Stimulated activated CD4-positive, alpha-beta T cell treated with anti-CD3 and anti-CD28 coated beads, Interleukin-2, amount 100 ng/mL, for 4 hours (primary cell): ENCODE results near the gene PFKFB3.
"Not testable (repeated sequence)": the region's sequence is repeated elsewhere in the genome, so short reads cannot be mapped to it uniquely, and the experiment has no call there.

Source experiments
- DNase-seq: peaks from one replicate; pipeline ENCODE4 v3.0.0-alpha.2; 2020; ENCODE audit warnings: low read depth

The PFKFB3 gene

DNA sequence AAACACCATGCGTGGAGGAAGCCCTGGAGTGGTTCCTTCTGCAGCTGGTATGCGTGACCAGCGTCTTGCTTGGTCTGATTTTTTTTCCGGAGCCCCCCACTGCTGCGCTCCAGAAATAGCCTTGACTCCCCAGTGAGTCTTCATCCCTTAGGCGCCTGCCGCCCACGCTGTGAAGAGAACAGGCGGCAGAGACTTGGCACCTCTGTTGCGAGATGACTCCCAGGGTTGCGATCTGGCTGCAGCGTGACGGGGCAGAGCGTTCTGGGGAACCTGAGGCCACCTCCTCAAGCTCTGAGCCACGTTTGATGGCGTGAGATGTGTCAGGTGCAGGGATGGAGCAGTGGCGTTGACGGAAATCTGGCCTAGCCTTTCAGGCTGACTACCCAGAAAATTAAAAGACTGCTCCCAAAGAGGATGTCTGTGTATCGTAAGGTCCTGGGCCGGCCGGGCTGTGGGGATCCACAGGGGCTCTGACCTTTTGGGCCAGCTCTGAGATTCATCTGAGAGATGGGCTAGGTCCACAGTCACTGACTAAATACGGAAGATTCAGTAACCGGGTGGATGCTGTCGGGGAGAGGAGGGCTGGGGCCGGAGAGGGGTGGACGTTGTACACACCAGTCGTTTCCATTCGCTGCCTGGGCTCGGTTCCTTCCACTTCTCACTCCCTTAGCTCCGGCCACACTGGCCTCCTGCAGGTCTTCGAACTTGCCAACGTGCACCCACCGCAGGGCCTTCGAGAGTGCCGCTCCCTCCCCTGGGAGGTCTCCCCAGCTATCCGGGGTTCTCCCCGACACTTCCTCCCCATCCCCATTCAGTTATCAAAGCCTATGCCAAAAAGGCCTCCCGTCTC lies 33.8 kb downstream of the PFKFB3 start:
- DNase-seq: no peak

DNA sequence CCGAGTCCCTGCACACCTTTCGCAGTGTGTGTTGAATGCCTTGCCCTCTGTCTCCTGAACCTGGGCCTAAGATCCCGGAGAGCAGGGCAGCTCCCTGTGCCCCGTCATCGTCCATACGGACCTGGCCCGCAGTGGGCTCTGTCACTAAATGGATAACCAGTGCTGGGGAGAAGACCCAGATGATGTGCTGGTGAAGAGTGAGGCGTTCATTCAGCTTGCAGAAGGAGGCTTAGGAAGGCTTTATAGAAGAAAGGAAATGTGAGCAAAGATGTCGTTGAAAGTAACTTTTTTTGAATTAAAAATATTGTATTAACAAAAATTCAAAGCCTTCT lies 34.4 kb downstream of the PFKFB3 start:
- no peak for DNase-seq

DNA sequence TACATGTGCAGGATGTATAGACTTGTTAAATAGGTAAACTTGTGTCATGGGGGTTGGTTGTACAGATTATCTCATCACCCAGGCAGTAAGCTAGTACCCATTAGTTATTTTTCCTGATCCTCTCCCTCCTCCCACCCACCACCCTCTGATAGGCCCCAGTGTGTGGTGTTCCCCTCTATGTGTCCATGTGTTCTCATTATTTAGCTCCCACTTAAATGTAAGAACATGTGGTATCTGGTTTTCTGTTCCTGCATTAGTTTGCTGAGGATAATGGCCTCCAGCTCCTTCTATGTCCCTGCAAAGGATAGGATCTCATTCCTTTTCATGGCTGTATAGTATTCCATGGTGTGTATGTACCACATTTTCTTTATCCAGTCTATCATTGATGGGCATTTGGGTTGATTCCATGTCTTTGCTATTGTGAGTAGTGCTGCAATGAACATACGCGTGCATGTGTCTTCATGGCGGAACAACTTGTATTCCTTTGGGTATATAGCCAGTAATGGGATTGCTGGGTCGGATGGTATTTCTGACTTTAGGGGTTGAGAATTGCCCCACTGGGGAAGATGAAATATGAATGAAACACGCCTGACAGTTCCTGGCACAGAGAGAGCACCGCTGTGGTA lies 36.0 kb downstream of the PFKFB3 start:
- DNase-seq: not testable (repeated sequence)

DNA sequence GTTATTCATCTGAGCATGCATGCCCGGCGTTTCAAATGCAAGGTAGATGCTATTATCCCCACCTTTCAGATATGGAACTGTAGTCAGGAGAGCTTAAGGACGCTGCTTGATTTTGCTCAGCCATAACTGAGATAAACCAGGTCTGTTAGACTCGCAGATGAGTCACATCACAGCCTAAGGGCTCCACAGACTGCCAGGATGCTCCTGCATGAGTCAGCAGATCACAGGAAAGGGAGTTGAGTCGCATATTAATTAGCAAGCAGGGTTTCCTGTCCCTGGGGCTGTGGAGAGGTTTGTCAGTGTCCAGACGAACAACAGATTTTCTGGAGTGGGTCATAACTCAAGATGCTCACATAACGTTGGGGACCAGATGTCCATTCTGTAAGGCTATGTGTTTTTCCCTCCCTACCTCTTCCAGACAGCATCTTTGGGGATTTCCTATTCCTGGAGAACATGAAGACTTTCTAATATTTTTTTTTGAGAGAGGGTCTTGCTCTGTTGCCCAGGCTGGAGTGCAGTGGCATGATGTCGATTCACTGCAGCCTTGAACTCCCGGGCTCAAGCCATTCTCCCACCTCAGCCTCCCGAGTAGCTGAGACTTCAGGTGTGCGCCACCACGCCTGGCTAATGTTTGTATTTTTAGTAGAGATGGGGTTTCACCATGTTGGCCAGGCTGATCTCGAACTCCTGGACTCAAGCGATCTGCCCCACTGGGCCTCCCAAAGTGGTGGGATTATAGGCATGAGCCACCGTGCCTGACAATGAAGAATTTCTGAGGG lies 36.7 kb downstream of the PFKFB3 start:
- peak; percentile 72 for DNase-seq

DNA sequence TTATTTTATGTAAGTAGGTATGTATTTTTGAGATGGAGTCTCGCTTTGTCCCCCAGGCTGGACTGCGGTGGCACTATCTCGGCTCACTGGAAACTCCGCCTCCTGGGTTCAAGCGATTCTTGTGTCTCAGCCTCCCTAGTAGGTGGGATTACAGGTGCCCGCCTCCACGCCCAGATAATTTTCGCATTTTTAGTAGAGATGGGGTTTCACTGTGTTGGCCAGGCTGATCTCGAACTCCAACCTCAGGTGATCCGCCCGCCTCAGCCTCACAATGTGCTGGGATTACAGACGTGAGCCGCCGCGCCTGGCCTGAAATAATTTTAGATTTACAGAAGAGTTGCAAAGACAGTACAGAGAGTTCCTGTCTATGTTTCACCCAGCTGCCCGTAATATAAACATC lies 37.5 kb downstream of the PFKFB3 start:
- no peak for DNase-seq

DNA sequence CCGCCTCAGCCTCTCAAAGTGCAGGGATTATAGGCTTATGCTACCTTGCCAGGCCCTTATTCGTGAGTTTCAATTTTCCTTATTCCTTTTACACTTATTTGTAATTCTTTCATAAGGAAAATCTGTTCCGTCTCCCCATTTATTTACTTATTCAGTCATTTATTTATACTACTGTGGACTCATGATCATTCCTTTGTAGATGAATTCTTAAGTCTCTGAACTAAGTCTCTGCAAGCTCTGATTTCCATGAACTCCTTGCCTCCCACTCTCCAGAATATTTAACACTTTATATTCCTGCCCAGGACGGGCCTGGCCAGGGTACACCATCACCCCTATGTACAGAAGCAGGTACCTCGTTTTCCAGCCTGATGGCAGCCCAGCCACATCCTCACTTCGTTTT lies 39.4 kb downstream of the PFKFB3 start:
- no peak for DNase-seq

DNA sequence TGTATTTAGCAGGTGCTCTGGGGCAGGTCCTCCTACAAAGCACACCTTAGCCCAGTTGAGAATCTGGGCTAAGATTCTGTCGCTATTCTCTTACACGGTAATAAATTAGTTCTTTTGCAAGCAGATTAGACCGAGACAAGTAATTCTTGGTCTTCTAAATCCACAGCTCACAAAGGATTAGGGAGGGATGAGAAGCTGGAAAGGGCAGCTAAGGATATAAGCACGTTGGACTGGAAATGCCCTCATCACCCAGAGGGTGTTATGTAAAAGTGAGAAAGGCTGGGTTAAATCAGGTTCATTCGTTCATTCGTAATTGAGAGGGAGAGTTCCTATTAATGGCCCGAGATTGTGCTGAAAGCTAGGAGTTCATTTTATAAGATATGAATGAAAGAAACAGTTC lies 41.8 kb downstream of the PFKFB3 start:
- DNase-seq: no peak

DNA sequence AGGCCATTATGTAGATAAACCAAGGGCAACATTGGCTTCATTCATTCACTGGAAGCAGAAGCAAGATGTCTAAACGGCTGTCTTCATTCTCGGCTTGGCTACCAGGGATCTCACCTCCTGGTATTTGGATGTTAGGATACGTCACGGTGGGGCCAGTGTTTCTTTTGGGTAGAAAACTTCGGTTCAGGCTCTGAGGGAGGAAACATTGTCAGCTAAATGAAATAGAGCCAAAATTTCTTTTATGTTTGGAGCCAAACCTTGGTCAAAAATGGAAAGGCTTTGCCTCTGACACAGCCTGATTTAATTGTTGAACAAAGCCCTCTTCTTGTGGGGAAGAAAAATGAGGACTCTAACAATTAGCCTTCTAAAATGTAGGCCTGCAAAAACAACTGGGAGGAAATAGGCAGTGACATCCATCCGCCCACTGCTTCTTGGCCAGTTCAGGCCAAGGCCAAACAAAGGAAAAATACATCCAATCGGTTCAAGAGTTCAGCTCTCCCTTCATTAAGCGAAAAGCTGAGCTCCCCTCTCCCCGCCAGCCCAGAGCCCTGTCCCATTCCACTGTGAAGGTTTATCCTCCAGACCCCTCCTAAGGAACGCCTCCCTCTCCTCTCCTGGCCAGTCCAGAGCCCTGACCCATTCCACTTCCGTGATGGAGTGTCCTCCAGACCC lies 44.4 kb downstream of the PFKFB3 start:
- DNase-seq: no peak

DNA sequence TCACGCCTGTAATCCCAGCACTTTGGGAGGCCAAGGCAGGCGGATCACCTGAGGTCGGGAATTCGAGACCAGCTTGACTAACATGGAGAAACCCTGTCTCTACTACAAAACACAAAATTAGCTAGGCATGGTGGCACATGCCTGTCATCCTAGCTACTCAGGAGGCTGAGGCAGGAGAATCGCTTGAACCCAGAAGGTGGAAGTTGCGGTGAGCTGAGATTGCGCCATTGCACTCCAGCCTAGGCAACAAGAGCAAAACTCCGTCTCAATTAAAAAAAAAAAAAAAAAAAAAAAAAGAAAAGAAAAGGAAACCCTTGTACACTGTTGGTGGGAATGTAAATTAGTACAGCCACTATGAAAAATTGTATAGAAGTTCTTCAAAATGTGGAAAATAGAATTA lies 46.2 kb downstream of the PFKFB3 start:
- DNase-seq: not testable (repeated sequence)

DNA sequence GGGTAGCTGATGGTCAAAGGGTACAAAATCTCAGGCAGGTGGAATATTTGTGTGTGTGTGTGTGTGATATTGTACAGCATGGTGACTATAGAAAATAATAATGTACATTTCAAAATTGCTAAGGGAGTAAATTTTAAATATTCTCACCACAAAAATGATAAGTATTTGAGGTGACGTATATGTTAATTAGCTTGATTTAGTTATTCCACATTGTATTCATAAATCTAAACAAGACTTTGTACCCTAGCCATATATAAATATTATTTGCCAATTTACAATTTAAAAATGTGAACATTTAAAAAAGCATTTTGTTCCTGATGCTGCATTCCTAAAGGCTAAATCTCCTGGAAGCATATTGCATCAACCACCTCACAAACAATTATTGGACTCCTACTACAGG lies 47.0 kb downstream of the PFKFB3 start:
- no peak for DNase-seq

DNA sequence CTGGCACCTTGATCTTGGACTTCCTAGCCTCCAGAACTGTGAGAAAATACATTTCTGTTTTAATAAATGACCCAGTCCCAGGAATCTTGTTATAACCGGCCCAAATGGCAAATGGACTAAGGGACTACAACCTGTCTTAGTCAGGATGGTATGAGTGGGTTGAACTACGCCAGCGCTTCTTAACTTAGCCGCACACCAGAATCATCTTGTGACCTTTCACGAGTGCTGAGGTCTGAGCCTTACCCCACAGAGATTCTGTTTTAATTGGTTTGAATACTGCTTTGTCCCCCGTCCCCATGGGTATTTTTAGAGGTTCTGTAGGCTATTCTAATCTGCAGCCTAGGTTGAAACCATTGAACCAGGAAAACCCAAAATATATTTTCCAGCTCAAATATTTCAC lies 48.0 kb downstream of the PFKFB3 start:
- no peak for DNase-seq

DNA sequence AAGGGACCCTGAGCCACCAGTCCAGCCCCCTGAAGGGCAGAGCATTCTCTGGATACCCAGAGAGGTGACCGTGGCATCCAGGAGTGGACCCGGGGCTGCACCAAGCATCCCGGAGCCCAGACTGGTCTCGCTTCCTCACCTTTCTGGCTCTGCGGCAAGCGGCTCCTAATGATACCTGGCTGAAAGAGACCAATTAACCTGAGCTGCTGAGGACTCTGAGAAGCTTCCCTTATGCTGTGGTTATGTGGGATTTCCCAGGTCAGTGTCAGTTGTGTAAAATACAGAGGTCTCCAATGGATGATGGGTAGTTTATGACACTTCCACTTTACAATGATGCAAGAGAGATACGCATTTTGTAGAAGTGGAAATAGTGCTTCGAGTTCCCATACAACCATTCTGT lies 51.5 kb downstream of the PFKFB3 start:
- DNase-seq: no peak

DNA sequence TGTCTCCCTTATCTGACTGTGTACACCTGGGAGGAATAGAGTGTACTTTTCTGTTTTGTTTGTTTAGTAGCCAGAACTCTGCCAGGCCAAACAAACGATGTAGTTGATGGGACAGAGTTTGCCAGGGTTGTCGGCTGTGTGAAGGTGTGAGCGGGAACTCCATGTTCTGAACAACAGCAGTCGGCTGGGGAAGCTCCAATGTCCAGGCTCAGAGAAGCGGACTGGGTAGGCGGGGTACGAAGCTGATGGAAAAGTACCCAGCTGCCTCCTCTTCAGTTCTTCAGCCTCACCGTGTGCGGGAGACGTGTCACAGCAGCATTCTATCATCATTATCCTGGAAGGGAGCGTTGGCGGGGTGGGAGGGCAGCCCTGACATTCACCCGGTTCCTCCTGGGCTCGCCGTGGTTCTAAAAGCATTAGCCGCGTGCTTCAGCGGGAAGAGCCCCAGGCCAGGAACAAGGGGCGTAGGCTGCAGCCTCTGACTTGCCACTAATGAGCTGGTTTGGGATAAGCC lies 52.9 kb downstream of the PFKFB3 start:
- no peak for DNase-seq

DNA sequence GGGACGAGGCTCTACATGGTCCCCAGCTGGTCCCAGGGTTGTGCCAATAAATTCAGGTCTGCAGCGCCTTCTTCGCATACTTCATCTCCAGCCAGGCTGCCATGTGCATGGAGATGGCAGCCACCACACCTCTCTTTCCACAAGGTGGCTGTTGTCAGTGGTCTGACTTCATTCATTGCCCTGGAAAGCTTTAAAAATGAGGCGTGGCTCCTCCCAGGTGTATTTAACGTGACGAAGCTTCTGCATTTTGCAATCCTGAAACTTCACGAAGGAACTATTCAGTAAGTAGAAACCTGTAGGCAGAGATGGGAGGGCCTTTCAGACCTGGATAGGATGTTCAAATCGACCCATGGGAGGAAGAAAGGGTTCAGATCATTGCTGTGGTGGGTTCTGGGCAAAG lies 53.7 kb downstream of the PFKFB3 start:
- no peak for DNase-seq

DNA sequence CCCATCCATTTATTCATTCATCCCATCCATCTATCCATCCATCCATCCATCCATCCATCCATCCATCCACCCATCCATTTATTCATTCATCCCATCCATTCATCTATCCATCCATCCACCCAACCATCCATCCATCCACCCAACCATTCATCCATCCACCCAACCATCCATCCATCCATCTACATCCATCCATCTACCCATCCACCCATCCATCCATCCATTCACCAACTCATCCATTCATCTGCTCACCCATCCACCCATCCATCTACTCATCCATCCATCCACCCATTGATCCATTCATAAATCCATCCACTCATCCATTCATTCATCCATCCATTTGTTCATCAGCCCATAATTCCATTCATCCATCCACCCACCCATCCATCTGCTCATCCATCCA lies 56.4 kb downstream of the PFKFB3 start:
- no peak for DNase-seq

DNA sequence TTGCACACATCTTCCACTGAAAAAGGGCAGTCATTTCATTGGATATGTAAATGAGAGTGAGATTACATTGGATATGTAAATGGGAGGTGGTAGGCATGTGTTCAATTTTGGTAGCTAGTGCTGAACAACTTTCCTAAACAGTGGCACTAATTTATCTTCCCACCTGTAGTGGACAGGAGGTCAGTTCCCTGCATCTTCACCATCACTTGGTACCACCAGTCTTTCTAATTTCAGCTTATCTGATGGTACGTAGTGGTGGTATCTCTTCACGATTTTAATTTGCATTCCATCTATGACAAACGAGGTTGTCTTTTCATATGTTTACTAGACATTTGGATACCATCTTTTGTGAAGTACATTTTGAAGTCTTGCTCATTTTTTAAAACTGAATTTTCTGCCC lies 58.1 kb downstream of the PFKFB3 start:
- DNase-seq: no peak

DNA sequence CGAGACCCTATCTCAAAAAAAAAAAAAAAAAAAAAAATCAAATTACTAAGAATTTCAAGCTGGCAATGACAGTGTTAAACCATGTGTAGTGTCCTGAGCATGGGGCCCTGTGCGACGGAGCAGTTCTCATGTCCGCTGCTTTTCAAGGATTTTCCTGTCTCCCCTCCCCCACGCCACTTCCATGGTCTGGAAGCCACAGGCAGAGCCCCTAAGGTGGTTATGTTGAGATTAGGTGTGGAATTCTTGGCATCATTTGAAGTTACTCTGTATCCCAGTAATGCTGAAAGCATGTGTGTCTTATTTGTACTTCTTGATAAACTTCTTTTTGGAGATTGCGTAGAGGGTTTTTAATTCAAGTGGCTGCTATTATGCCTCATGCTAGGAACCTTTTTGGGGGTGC lies 65.2 kb downstream of the PFKFB3 start:
- no peak for DNase-seq

DNA sequence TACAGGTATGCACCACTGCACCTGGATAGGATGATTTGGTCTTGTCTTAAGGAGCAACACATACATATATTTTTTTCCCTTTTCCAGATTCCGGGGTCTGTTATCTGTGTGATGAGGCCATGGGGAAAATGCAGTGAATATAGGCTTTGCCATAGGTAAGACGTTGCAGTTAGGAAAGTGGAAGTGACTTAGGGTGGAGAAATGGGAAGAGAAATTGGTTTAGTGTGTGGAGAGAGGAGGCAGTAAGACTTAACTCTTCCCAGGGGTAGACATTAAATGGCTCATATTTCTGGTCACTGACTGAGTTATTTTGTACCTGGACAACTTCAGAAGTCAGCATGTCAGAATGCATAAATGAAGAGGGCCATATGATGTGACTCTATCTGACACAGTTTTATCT lies 66.7 kb downstream of the PFKFB3 start:
- no peak for DNase-seq

DNA sequence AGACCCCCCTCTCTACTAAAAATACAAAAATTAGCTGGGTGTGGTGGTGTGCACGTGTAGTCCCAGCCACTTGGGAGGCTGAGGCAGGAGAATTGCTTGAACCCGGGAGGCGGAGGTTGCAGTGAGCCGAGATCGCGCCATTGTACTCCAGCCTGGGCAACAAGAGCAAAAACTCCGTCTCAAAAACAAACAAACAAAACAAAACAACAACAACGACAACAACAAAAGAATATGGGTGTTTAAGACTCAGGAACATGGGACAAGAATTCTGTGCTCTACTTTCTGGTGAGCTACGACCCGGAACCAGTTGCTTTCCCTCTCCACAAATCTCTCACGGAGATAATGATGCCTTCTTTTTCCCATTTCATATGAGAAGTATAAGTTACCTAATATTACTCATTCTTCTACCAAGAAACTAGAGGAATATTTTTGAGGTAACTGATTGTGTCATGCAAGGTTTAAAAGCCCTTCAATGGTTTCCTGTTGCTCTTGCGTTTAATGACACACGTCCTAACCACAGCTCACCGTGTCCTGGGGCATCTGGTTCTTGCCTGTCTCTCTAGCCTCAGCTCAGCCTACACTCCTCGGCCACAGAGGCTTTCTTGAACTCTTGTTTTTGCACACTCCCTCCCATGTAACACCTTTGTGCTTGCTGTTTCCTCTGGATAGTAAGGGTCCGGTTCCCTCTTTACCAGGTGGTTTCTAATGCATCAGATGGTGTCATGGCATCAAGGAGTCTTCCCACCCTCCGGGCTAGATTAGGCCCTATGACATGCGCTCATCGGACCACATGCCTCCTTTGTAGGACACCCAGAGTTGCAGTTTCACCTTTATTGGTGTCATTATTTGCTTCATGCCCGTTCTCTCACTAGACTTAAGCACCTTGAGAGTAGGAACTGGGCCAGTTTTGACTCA lies 67.5 kb downstream of the PFKFB3 start:
- peak; percentile 42 for DNase-seq

DNA sequence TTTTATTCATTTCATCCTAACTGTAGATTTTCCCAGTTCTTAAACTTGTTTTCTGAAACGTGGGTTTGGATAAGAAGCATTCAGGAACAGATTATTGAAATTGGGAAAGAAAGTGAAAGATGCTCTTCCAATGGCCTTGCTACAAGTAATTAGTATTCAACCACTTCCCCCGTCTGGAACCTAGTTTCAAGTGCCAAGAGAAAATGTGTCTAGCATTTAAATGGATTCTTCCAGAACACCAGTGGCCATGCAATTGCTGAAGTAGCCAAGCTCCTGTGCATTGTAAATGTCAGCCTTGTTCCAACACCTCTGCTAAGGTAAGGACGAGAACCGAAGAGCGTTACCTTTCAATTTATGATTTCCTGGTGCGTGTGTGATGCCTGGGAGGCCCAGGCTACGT lies 68.2 kb downstream of the PFKFB3 start:
- DNase-seq: no peak

DNA sequence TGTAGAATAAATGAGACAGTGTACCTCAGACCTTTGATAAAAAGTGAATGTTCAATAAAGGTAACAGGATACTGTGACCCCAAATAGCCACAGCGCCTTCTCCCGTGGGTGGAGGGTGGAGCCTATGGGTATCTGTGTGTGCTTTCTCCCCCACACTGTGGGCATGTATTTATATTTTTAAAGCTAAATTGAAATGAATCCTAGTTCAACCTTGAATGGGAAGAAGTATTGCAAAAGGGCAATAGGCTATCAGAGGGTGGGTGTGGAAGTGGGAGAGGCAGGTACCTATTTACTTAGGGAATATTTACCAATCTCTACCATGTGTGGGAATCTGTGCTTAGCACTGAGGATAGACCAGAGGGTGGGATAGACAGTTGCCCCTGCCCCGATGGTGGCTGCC lies 68.9 kb downstream of the PFKFB3 start:
- DNase-seq: no peak
